HEK293 (cell line): ENCODE measurements around the gene NEK6.

Experiments
- CTCF ChIP-seq: fragments of 450-650 bp; formaldehyde crosslinking; IDR thresholded peaks from 2 replicates; pipeline ENCODE4 v1.5.1; 2016; ENCODE audit warnings: missing biosample characterization, missing genetic modification characterization
- ELK4 ChIP-seq: IDR thresholded peaks from 2 replicates; pipeline ENCODE4 v1.6.1; 2011; ENCODE audit warnings: mild to moderate bottlenecking, low read depth, low read length, borderline replicate concordance
- SP2 ChIP-seq: fragments of 450-650 bp; formaldehyde crosslinking; IDR thresholded peaks from 2 replicates; pipeline ENCODE4 v1.5.1; 2016; ENCODE audit warnings: missing biosample characterization, missing genetic modification characterization
- ZNF121 ChIP-seq: fragments of 450-650 bp; formaldehyde crosslinking; IDR thresholded peaks from 2 replicates; pipeline ENCODE4 v1.5.1; 2016; ENCODE audit warnings: missing biosample characterization, missing genetic modification characterization
- ZNF248 ChIP-seq: fragments of 450-650 bp; formaldehyde crosslinking; IDR thresholded peaks from 2 replicates; pipeline ENCODE4 v1.5.1; 2017; ENCODE audit warnings: missing biosample characterization, missing genetic modification characterization
- ZNF513 ChIP-seq: fragments of 450-650 bp; IDR thresholded peaks from 2 replicates; pipeline ENCODE4 v1.5.1; 2018; ENCODE audit warnings: missing biosample characterization, missing genetic modification characterization
- ZNF776 ChIP-seq: fragments of 450-650 bp; formaldehyde crosslinking; IDR thresholded peaks from 2 replicates; pipeline ENCODE4 v1.5.0; 2017; ENCODE audit warnings: missing biosample characterization, missing genetic modification characterization, borderline replicate concordance

- TF ChIP-seq SP2 (tag by site-specific recombination) (no peak), ELK4 (no peak), ZNF121 (tag by site-specific recombination) (no peak), CTCF (tag by site-specific recombination) (no peak), ZNF776 (no peak), ZNF248 (tag by site-specific recombination) (no peak), ZNF513 (tag by site-specific recombination) (no peak)
Observed at GRCh38 chr9:124212381-124213050, 45.2 kb upstream of the NEK6 start.
